Lower lobe of right lung (tissue), 2 donors: ENCODE measurements around the gene OR5AU1. TPM values are rescaled to one million over a fixed set of nuclear protein-coding genes. Genes with fewer than 3 reads are reported as not detected.

Experiments used
- ATAC-seq, 2 donors: fragments of 200-7000 bp; cut with Tn5 transposase; one replicate each; pipeline ENCODE4 v1.9.1; 2020 to 2022; ENCODE audit warnings: mild to moderate bottlenecking in 2 of 2, moderate library complexity in 2 of 2
- DNase-seq: peaks from one replicate; pipeline ENCODE4 v3.0.0-alpha.2; 2020
- H3K27ac ChIP-seq: fragments of 200-600 bp; one replicate; pipeline ENCODE4 v1.8.0; 2022
- H3K27me3 ChIP-seq: fragments of 200-600 bp; one replicate; pipeline ENCODE4 v1.8.0; 2022; ENCODE audit warnings: low read depth
- H3K36me3 ChIP-seq: fragments of 200-600 bp; one replicate; pipeline ENCODE4 v1.8.0; 2022; ENCODE audit warnings: mild to moderate bottlenecking
- H3K4me1 ChIP-seq: fragments of 200-600 bp; one replicate; pipeline ENCODE4 v1.8.0; 2022
- H3K4me3 ChIP-seq: fragments of 200-600 bp; one replicate; pipeline ENCODE4 v1.8.0; 2022; ENCODE audit warnings: mild to moderate bottlenecking
- H3K9me3 ChIP-seq: fragments of 200-600 bp; one replicate; pipeline ENCODE4 v1.8.0; 2022
- intact Hi-C: fragments of 100-400 bp; cut with DNase I; formaldehyde crosslinking; loops from one replicate; pipeline ENCODE4 v1.11.0; 2022
- total RNA-seq: library from RNA; stranded (reverse); fragmentation: NEBNext Ultra II Directional; extraction: Animal tissue kit (Norgen Biotek cat#: 25700); gene quantifications from one replicate; pipeline ENCODE4 v1.2.1, GENCODE V29; 2021
- TF ChIP-seq, protein P1 (sequence below): fragments of 200-600 bp; IDR thresholded peaks from one replicate; pipeline ENCODE4 v1.8.0; 2022; ENCODE audit warnings: antibody characterized with exemption, mild to moderate bottlenecking
- donor health status: DM: no; HTN: yes; CAD: no; lungs with severe emphysema.

OR5AU1 gene
- total RNA-seq, 1 donor from 2014 or later: not detected

GRCh38 chr14:21133901-21134300 is 22.0 kb downstream of the OR5AU1 start:
- no peaks in the 10 kb centered on the region for H3K36me3 ChIP-seq
- TF ChIP-seq, protein P1, sequence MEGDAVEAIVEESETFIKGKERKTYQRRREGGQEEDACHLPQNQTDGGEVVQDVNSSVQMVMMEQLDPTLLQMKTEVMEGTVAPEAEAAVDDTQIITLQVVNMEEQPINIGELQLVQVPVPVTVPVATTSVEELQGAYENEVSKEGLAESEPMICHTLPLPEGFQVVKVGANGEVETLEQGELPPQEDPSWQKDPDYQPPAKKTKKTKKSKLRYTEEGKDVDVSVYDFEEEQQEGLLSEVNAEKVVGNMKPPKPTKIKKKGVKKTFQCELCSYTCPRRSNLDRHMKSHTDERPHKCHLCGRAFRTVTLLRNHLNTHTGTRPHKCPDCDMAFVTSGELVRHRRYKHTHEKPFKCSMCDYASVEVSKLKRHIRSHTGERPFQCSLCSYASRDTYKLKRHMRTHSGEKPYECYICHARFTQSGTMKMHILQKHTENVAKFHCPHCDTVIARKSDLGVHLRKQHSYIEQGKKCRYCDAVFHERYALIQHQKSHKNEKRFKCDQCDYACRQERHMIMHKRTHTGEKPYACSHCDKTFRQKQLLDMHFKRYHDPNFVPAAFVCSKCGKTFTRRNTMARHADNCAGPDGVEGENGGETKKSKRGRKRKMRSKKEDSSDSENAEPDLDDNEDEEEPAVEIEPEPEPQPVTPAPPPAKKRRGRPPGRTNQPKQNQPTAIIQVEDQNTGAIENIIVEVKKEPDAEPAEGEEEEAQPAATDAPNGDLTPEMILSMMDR: no peak
- H3K4me3 ChIP-seq: no peak overlapping the region
- ATAC-seq: no peak
- no peak for DNase-seq
- H3K4me1 ChIP-seq: no peaks in the 10 kb centered on the region
- no peak overlapping the region for H3K27ac ChIP-seq
- no peaks in the 10 kb centered on the region for H3K27me3 ChIP-seq
- H3K9me3 ChIP-seq: no peaks in the 10 kb centered on the region
- intact Hi-C loops: no loop called here

- Histone ChIP-seq H3K4me3 (no peak overlapping the region), H3K36me3 (no peaks in the 10 kb centered on the region), H3K27me3 (no peaks in the 10 kb centered on the region), H3K9me3 (no peaks in the 10 kb centered on the region), H3K27ac (no peak overlapping the region), H3K4me1 (no peaks in the 10 kb centered on the region)
- DNase-seq: no peak
- intact Hi-C loops: no loop called here
- ATAC-seq: no peak
- TF ChIP-seq, protein P1: no peak
Measured at GRCh38 chr14:21123429-21123828, 32.4 kb downstream of the OR5AU1 start.

- Histone ChIP-seq H3K27ac (no peak overlapping the region), H3K4me3 (no peak overlapping the region), H3K9me3 (no peaks in the 10 kb centered on the region), H3K36me3 (no peaks in the 10 kb centered on the region), H3K27me3 (no peaks in the 10 kb centered on the region), H3K4me1 (no peaks in the 10 kb centered on the region)
- intact Hi-C loops: no loop called here
- DNase-seq: no peak
- TF ChIP-seq, protein P1: no peak
- no peak for ATAC-seq
Measured at GRCh38 chr14:21121122-21121521, 34.7 kb downstream of the OR5AU1 start.

DNA sequence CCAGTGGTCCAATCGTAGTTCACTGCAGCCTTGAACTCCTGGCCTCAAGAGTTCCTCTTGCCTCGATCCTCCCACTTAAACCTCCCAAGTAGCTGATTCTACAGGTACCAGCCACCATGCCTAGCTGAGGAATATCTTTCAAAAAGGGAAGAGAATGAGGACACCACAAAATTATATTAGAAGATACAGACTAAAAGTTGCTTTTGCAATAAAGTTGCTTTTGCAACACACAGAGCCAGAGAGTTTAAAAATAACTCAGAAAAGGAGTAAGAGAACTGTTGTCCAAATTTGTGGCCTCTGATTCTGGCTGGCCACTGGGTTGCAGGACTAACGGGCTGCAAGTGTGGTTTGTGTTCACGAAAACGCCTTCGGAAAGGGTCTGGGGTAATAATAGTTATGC is 35.2 kb downstream of the OR5AU1 start:
- Histone ChIP-seq H3K36me3 (no peaks in the 10 kb centered on the region), H3K4me3 (no peak overlapping the region), H3K4me1 (no peaks in the 10 kb centered on the region), H3K27ac (no peak overlapping the region), H3K9me3 (no peaks in the 10 kb centered on the region), H3K27me3 (no peaks in the 10 kb centered on the region)
- intact Hi-C loops: no loop called here
- DNase-seq (no peak), ATAC-seq (no peak)
- TF ChIP-seq, protein P1: no peak

DNA sequence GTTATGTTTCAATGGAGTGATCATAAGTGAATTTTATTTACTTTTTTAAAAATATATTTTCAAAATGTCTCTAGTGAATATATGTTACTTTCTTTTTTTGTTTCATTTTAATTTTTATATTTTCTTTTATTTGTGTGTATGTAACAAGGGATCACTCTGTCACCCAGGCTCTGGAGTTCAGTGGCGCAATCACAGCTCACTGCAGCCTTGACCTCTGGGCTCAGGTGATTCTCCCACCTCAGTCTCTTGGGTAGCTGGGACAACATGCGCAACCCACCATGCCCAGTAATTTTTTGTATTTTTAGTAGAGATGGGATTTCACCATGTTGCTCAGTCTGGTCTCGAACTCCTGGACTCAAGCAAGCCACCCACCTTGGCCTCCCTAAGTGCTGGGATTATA is 36.9 kb downstream of the OR5AU1 start:
- H3K36me3 ChIP-seq: no peaks in the 10 kb centered on the region

More for the DNA sequence above, 36.9 kb downstream of the OR5AU1 start:
- ATAC-seq: no peak
- Histone ChIP-seq H3K4me1 (no peaks in the 10 kb centered on the region), H3K9me3 (no peaks in the 10 kb centered on the region), H3K4me3 (no peak overlapping the region), H3K27ac (no peak overlapping the region), H3K27me3 (no peaks in the 10 kb centered on the region)
- TF ChIP-seq, protein P1: no peak
- DNase-seq: no peak
- intact Hi-C loops: no loop called here
